ENCODE results near the gene DYRK3.

GRCh38 chr1:206609229-206609991 lies 25.9 kb upstream of the DYRK3 start:
- TF ChIP-seq CTCF (IDR thresholded peaks at IDR 0.05) (no peak), POLR2A (IDR thresholded peaks at IDR 0.05) (no peak)

Measured in heart left ventricle (tissue), 13 donors.